HepG2 (cell line): Measurements from ENCODE around the gene NKX1-1. TPM values are rescaled to one million over a fixed set of nuclear protein-coding genes. Genes with fewer than 3 reads are reported as not detected.

Experiments
- DR1 ChIP-seq: sonication (generic); formaldehyde crosslinking; IDR thresholded peaks from 2 replicates; pipeline ENCODE4 v1.8.0; 2021; ENCODE audit warnings: mild to moderate bottlenecking, missing genetic modification reagents, inconsistent platforms
- EHMT2 ChIP-seq: fragments of 200-600 bp; sonication (generic); IDR thresholded peaks from 2 replicates; pipeline ENCODE4 v1.7.0; 2017; ENCODE audit warnings: antibody characterized with exemption, low read depth, low read length, borderline replicate concordance
- RNF2 ChIP-seq: fragments of 450-650 bp; conservative IDR thresholded peaks from 2 replicates; pipeline ENCODE4 v1.6.1; 2016; ENCODE audit warnings: low read depth
- SRSF4 ChIP-seq: fragments of 200-400 bp; formaldehyde crosslinking; IDR thresholded peaks from one replicate; pipeline ENCODE4 v1.6.1; 2018; ENCODE audit warnings: mild to moderate bottlenecking, low read depth, low read length, moderate library complexity; ENCODE audit not compliant: poor library complexity, severe bottlenecking
- ZFX ChIP-seq: sonication (generic); formaldehyde crosslinking; IDR thresholded peaks from 2 replicates; pipeline ENCODE4 v1.4.0; 2020; ENCODE audit warnings: mild to moderate bottlenecking, low read depth, missing genetic modification reagents, moderate library complexity
- polyA plus RNA-seq, 8 experiments: library from polyadenylated mRNA; depleted of rRNA in 3 of 8; stranded (reverse) in 7 of 8; unstranded in 1 of 8; fragments of >200 nt; fragmentation: Illumina TruSeq in 4 of 8; extraction: Trizol in 4 of 8; gene quantifications; 2 replicates each; pipeline versions ENCODE4 v1.2.1 to v1.2.3, GENCODE V29; 2011 to 2016; ENCODE audit warnings: low read depth in 4 of 8, missing spikeins in 1 of 8, mixed read lengths in 1 of 8; ENCODE audit not compliant: insufficient read depth in 1 of 8
- total RNA-seq, 5 experiments: library from RNA; depleted of rRNA; stranded (reverse); fragments of >200 nt; fragmentation: Illumina TruSeq; extraction: Trizol; gene quantifications; 2 replicates each; pipeline ENCODE4 v1.2.3, GENCODE V29; 2016; ENCODE audit warnings: low read depth in 1 of 5
- TF ChIP-seq, protein P1 (sequence below): sonication (generic); formaldehyde crosslinking; conservative IDR thresholded peaks from 2 replicates; pipeline ENCODE4 v1.8.0; 2022; ENCODE audit warnings: mild to moderate bottlenecking, moderate library complexity, missing genetic modification reagents
- TF ChIP-seq, protein P2 (sequence below): sonication (generic); formaldehyde crosslinking; IDR thresholded peaks from 2 replicates; pipeline ENCODE4 v1.4.0; 2020; ENCODE audit warnings: missing genetic modification reagents, borderline replicate concordance
- TF ChIP-seq, protein P3 (sequence below): sonication (generic); formaldehyde crosslinking; IDR thresholded peaks from 2 replicates; pipeline ENCODE4 v1.8.0; 2022; ENCODE audit warnings: mild to moderate bottlenecking, missing genetic modification reagents; ENCODE audit not compliant: insufficient replicate concordance

Gene NKX1-1
- total and polyA plus RNA-seq, 2 of the 13 experiments (the other 11 are each of a cell fraction or from before 2014, with no cell fraction given), result not detected

DNA sequence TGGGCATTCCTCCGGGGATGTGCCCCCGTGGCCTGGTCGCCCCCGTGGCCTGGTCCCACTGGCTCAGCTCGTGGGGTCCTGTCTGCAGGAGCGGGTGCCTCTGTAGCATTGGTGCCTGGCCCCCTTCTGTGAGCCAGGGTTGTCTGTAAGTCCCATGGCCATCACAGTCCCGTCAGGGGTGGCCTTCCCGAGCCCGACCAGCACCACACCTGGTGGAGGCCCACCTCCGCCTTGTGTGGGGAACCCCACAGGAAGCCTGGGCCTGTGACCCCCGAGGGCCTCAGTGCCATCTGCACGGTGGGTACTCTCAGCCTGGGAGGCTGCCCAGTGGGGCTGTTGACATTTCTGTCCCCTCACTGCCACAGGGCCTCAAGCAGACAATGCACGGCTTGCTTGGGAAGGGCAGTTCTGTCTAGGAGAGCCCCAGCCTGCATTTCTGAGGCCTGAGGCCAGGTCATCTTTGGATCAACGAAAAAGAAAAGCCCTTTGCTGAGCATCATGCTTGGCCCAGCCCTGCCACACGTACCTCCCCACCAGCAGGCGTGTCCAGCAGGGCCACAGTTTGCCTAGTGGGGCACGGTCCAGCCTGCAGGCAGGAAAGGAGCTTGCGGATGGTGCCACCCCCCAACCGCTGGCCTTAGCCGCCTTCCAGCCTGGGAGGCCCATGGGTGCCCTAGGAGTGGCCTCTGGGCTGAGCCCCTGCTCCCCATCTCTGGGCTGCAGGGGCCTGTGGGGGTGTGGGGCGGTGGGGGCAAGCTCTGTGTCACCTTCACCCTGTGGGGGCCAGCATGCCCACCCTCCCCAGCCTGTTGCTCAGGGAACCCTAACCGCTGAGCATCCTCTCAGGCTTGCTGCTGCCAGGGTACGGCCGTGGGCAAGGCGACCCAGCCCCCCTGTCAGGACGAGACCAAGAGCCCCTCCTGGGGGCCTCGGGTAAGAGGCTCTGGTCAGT lies 23.2 kb downstream of the NKX1-1 start (continued):
- TF ChIP-seq, protein P1, sequence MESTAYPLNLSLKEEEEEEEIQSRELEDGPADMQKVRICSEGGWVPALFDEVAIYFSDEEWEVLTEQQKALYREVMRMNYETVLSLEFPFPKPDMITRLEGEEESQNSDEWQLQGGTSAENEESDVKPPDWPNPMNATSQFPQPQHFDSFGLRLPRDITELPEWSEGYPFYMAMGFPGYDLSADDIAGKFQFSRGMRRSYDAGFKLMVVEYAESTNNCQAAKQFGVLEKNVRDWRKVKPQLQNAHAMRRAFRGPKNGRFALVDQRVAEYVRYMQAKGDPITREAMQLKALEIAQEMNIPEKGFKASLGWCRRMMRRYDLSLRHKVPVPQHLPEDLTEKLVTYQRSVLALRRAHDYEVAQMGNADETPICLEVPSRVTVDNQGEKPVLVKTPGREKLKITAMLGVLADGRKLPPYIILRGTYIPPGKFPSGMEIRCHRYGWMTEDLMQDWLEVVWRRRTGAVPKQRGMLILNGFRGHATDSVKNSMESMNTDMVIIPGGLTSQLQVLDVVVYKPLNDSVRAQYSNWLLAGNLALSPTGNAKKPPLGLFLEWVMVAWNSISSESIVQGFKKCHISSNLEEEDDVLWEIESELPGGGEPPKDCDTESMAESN (CRISPR knock-in tag), result no peak
- TF ChIP-seq, protein P2, sequence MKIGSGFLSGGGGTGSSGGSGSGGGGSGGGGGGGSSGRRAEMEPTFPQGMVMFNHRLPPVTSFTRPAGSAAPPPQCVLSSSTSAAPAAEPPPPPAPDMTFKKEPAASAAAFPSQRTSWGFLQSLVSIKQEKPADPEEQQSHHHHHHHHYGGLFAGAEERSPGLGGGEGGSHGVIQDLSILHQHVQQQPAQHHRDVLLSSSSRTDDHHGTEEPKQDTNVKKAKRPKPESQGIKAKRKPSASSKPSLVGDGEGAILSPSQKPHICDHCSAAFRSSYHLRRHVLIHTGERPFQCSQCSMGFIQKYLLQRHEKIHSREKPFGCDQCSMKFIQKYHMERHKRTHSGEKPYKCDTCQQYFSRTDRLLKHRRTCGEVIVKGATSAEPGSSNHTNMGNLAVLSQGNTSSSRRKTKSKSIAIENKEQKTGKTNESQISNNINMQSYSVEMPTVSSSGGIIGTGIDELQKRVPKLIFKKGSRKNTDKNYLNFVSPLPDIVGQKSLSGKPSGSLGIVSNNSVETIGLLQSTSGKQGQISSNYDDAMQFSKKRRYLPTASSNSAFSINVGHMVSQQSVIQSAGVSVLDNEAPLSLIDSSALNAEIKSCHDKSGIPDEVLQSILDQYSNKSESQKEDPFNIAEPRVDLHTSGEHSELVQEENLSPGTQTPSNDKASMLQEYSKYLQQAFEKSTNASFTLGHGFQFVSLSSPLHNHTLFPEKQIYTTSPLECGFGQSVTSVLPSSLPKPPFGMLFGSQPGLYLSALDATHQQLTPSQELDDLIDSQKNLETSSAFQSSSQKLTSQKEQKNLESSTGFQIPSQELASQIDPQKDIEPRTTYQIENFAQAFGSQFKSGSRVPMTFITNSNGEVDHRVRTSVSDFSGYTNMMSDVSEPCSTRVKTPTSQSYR, result no peak
- TF ChIP-seq ZFX (CRISPR knock-in tag), result no peak
- TF ChIP-seq, protein P3, sequence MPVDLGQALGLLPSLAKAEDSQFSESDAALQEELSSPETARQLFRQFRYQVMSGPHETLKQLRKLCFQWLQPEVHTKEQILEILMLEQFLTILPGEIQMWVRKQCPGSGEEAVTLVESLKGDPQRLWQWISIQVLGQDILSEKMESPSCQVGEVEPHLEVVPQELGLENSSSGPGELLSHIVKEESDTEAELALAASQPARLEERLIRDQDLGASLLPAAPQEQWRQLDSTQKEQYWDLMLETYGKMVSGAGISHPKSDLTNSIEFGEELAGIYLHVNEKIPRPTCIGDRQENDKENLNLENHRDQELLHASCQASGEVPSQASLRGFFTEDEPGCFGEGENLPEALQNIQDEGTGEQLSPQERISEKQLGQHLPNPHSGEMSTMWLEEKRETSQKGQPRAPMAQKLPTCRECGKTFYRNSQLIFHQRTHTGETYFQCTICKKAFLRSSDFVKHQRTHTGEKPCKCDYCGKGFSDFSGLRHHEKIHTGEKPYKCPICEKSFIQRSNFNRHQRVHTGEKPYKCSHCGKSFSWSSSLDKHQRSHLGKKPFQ (CRISPR knock-in tag), result no peak
- TF ChIP-seq SRSF4, result no peak
- TF ChIP-seq DR1 (CRISPR knock-in tag), result no peak
- TF ChIP-seq RNF2, result no peak
- no peak for TF ChIP-seq EHMT2
- TF ChIP-seq, all 625 proteins: peak for 0
